Measurements from ENCODE around the gene OBP2A. TPM values are rescaled to one million over a fixed set of nuclear protein-coding genes. Genes with fewer than 3 reads are reported as not detected.

Gene OBP2A
- total and polyA plus RNA-seq, 2 of the 8 experiments (the other 6 are each of a cell fraction or from before 2014, with no cell fraction given), result not detected

DNA sequence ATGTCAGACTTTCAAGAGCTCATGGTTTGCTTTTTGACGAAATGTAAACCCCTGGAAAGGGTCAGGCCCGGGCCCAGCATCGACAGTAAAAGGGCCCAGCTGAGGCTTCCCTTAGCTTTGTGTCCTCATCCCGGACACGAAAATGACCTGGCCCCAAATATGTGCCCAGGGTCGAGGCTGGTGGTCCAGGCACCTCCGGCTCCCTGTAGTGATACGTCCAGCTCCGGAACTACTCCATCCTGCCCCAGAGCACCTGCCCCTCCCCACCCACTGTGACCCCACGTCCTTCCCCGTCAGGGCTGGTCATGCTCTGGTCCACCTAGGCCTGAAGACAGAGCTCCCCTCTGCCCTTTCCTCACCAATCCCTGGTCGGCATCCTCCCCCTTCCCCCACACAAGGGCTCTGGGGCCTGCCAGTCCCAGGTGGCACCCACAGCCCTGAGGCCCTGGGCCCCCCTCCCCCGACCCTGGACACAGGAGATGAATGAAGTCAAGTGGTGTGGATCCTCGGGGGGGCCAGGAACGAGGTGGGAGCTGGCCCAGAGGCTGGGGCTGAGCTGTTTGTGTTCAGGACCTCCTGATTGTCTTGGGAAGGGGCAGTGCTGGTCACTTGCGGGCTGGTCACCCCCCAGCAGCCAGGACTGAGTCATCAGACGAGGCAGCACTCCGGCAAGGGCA, 6.2 kb downstream of the OBP2A start (continued):
- TF ChIP-seq CBX8 (IDR thresholded peaks at IDR 0.05; ENCODE audit: borderline replicate concordance, low read depth, low read length), result no peak

All from H1 (cell line).